CD4-positive, alpha-beta memory T cell (primary cell): ENCODE data around the gene LSM7. TPM values are rescaled to one million over a fixed set of nuclear protein-coding genes. Genes with fewer than 3 reads are reported as not detected.
"Not testable (repeated sequence)": the region's sequence is repeated elsewhere in the genome, so short reads cannot be mapped to it uniquely, and the experiment has no call there.

Experiments
- CTCF ChIA-PET: fragments of 350-600 bp; sonication (Branson Sonifier 250); formaldehyde crosslinking; loops from one replicate; lab custom pipeline; 2021; ENCODE audit warnings: inconsistent platforms; ENCODE audit not compliant: partially characterized antibody; lab: Charles Lee
- POLR2A ChIA-PET: fragments of 350-600 bp; sonication (Branson Sonifier 250); formaldehyde crosslinking; loops from one replicate; lab custom pipeline; 2021; ENCODE audit not compliant: partially characterized antibody; lab: Charles Lee
- DNase-seq, 5 donors: peaks; one replicate each; pipeline versions ENCODE4 v3.0.0 to v3.0.0-alpha.2; 2020 to 2022; ENCODE audit warnings: mixed read lengths in 1 of 5
- H3K27ac ChIP-seq: one replicate; pipeline ENCODE4 v1.7.0; 2013; ENCODE audit warnings: low read depth, low read length
- H3K27me3 ChIP-seq: 2 replicates; pipeline ENCODE4 v1.7.0; 2013; ENCODE audit warnings: mild to moderate bottlenecking, low read length, moderate library complexity; ENCODE audit not compliant: insufficient read depth
- H3K36me3 ChIP-seq: 2 replicates; pipeline ENCODE4 v1.7.0; 2013; ENCODE audit warnings: mild to moderate bottlenecking, low read length, moderate library complexity; ENCODE audit not compliant: insufficient read depth
- H3K4me1 ChIP-seq: 2 replicates; pipeline ENCODE4 v1.7.0; 2013; ENCODE audit warnings: mild to moderate bottlenecking, low read length, moderate library complexity; ENCODE audit not compliant: insufficient read depth
- H3K4me3 ChIP-seq, 2 donors: one replicate each; pipeline ENCODE4 v1.7.0; 2013; ENCODE audit warnings: low read length in 2 of 2, mild to moderate bottlenecking in 1 of 2
- H3K9me3 ChIP-seq, 2 donors: one replicate each; pipeline ENCODE4 v1.7.0; 2013; ENCODE audit warnings: low read length in 2 of 2, control low read depth in 1 of 2; ENCODE audit not compliant: control insufficient read depth in 1 of 2
- H3K27ac Mint-ChIP-seq, 7 donors: one replicate each; pipeline ENCODE4 v1.8.0; 2020 to 2021; ENCODE audit warnings: mixed read lengths in 7 of 7, mild to moderate bottlenecking in 6 of 7, inconsistent platforms in 3 of 7, moderate library complexity in 3 of 7
- H3K27me3 Mint-ChIP-seq, 2 donors: one replicate each; pipeline ENCODE4 v1.8.0; 2020 to 2021; ENCODE audit warnings: mixed read lengths in 2 of 2
- H3K36me3 Mint-ChIP-seq, 2 donors: one replicate each; pipeline ENCODE4 v1.8.0; 2020 to 2021; ENCODE audit warnings: mixed read lengths in 2 of 2, inconsistent platforms in 1 of 2, mild to moderate bottlenecking in 1 of 2
- H3K4me1 Mint-ChIP-seq, 4 donors: one replicate each; pipeline ENCODE4 v1.8.0; 2020 to 2021; ENCODE audit warnings: mixed read lengths in 4 of 4, mild to moderate bottlenecking in 1 of 4
- H3K4me3 Mint-ChIP-seq, 8 donors: one replicate each; pipeline ENCODE4 v1.8.0; 2020 to 2021; ENCODE audit warnings: mixed read lengths in 8 of 8, mild to moderate bottlenecking in 7 of 8, moderate library complexity in 6 of 8, inconsistent platforms in 3 of 8
- H3K9me3 Mint-ChIP-seq, 8 donors: one replicate each; pipeline ENCODE4 v1.8.0; 2020 to 2021; ENCODE audit warnings: mixed read lengths in 8 of 8, mild to moderate bottlenecking in 5 of 8, inconsistent platforms in 3 of 8, moderate library complexity in 1 of 8
- intact Hi-C: fragments of 100-400 bp; cut with micrococcal nuclease; formaldehyde crosslinking; loops from one replicate; pipeline ENCODE4 v1.15.1; 2023
- polyA plus RNA-seq, 2 donors: library from polyadenylated mRNA; unstranded; fragments of 300-500 nt; fragmentation: Illumina TruSeq; gene quantifications; one replicate each; pipeline ENCODE4 v1.2.3, GENCODE V29; 2021
- total RNA-seq, 2 experiments: library from RNA; stranded (reverse); gene quantifications; one replicate each; pipeline ENCODE4 v1.2.3, GENCODE V29; 2021

The LSM7 gene
- total and polyA plus RNA-seq, 4 experiments from 2014 or later, result 107 to 171 (median 137) TPM

- H3K9me3 ChIP-seq, result no peaks in the 10 kb centered on the region
- DNase-seq, result peak in 1 of 5 donors; percentile 16
- H3K4me1 ChIP-seq, result no peaks in the 10 kb centered on the region
- intact Hi-C loops, result no loop called here
- CTCF ChIA-PET, result no interaction called here
- H3K4me3 Mint-ChIP-seq, result no peak overlapping the region
- H3K27ac Mint-ChIP-seq, result no peak overlapping the region
- no peaks in the 10 kb centered on the region for H3K4me1 Mint-ChIP-seq
- no peaks in the 10 kb centered on the region for H3K27me3 Mint-ChIP-seq
- peaks cover 9% of the 10 kb centered on the region for H3K36me3 ChIP-seq
- no peak overlapping the region for H3K27ac ChIP-seq
- H3K36me3 Mint-ChIP-seq, result peaks cover 0 to 1% of the 10 kb centered on the region in 2 donors
- H3K9me3 Mint-ChIP-seq, result no peaks in the 10 kb centered on the region
- no peak overlapping the region for H3K4me3 ChIP-seq
- POLR2A ChIA-PET, result no interaction called here
- H3K27me3 ChIP-seq, result no peaks in the 10 kb centered on the region
Observed at GRCh38 chr19:2353887-2354592, 25.7 kb upstream of the LSM7 start.

- peak in 1 of 5 donors; percentile 27 for DNase-seq
- H3K36me3 Mint-ChIP-seq, result peaks cover 0 to 1% of the 10 kb centered on the region in 2 donors
- H3K4me1 Mint-ChIP-seq, result no peaks in the 10 kb centered on the region
- Histone ChIP-seq H3K36me3 (peaks cover 9% of the 10 kb centered on the region), H3K4me3 (no peak overlapping the region), H3K9me3 (no peaks in the 10 kb centered on the region), H3K27me3 (no peaks in the 10 kb centered on the region), H3K4me1 (no peaks in the 10 kb centered on the region), H3K27ac (no peak overlapping the region)
- H3K9me3 Mint-ChIP-seq, result no peaks in the 10 kb centered on the region
- no peak overlapping the region for H3K4me3 Mint-ChIP-seq
- POLR2A ChIA-PET, result no interaction called here
- CTCF ChIA-PET, result no interaction called here
- no peaks in the 10 kb centered on the region for H3K27me3 Mint-ChIP-seq
- H3K27ac Mint-ChIP-seq, result no peak overlapping the region
- intact Hi-C loops, result no loop called here
Observed at GRCh38 chr19:2353159-2353886, 24.9 kb upstream of the LSM7 start.

GRCh38 chr19:2352121-2352520 lies 23.7 kb upstream of the LSM7 start:
- intact Hi-C loops, result no loop called here
- Mint-ChIP-seq H3K4me1 (no peaks in the 10 kb centered on the region), H3K27me3 (no peaks in the 10 kb centered on the region), H3K9me3 (no peaks in the 10 kb centered on the region), H3K4me3 (no peak overlapping the region), H3K27ac (no peak overlapping the region), H3K36me3 (peaks cover 0 to 1% of the 10 kb centered on the region in 2 donors)
- Histone ChIP-seq H3K9me3 (no peaks in the 10 kb centered on the region), H3K27me3 (no peaks in the 10 kb centered on the region), H3K4me1 (no peaks in the 10 kb centered on the region), H3K4me3 (no peak overlapping the region), H3K27ac (no peak overlapping the region), H3K36me3 (peaks cover 9% of the 10 kb centered on the region)
- ChIA-PET POLR2A (no interaction called here), CTCF (no interaction called here)
- DNase-seq, result peak in 1 of 5 donors; percentile 1

GRCh38 chr19:2351591-2351990 lies 23.2 kb upstream of the LSM7 start:
- Mint-ChIP-seq H3K4me1 (no peaks in the 10 kb centered on the region), H3K4me3 (no peak overlapping the region), H3K27ac (no peak overlapping the region), H3K36me3 (peaks cover 0 to 1% of the 10 kb centered on the region in 2 donors), H3K27me3 (no peaks in the 10 kb centered on the region), H3K9me3 (no peaks in the 10 kb centered on the region)
- intact Hi-C loops, result no loop called here
- CTCF ChIA-PET, result no interaction called here
- no peaks in the 10 kb centered on the region for H3K27me3 ChIP-seq
- POLR2A ChIA-PET, result no interaction called here
- H3K4me3 ChIP-seq, result no peak overlapping the region
- peak in 1 of 5 donors; percentile 9 for DNase-seq
- no peaks in the 10 kb centered on the region for H3K4me1 ChIP-seq
- H3K9me3 ChIP-seq, result no peaks in the 10 kb centered on the region
- H3K27ac ChIP-seq, result no peak overlapping the region
- peaks cover 9% of the 10 kb centered on the region for H3K36me3 ChIP-seq

- Histone ChIP-seq H3K27me3 (no peaks in the 10 kb centered on the region), H3K36me3 (peaks cover 9% of the 10 kb centered on the region), H3K27ac (no peak overlapping the region), H3K9me3 (no peaks in the 10 kb centered on the region), H3K4me1 (no peaks in the 10 kb centered on the region), H3K4me3 (no peak overlapping the region)
- no peaks in the 10 kb centered on the region for H3K9me3 Mint-ChIP-seq
- intact Hi-C loops, result no loop called here
- POLR2A ChIA-PET, result no interaction called here
- H3K4me3 Mint-ChIP-seq, result no peak overlapping the region
- peaks cover 3 to 4% of the 10 kb centered on the region in 2 donors for H3K36me3 Mint-ChIP-seq
- no peak for DNase-seq
- H3K27ac Mint-ChIP-seq, result no peak overlapping the region
- H3K4me1 Mint-ChIP-seq, result no peaks in the 10 kb centered on the region
- H3K27me3 Mint-ChIP-seq, result no peaks in the 10 kb centered on the region
- CTCF ChIA-PET, result no interaction called here
Observed at GRCh38 chr19:2350656-2351055, 22.3 kb upstream of the LSM7 start.

- intact Hi-C loops, H3K4me1 ChIP-seq, CTCF ChIA-PET, H3K4me3 Mint-ChIP-seq, H3K36me3 ChIP-seq, H3K9me3 Mint-ChIP-seq, H3K27ac Mint-ChIP-seq, H3K36me3 Mint-ChIP-seq, H3K9me3 ChIP-seq, H3K27ac ChIP-seq, POLR2A ChIA-PET, DNase-seq, H3K4me1 Mint-ChIP-seq, H3K27me3 ChIP-seq, H3K4me3 ChIP-seq, H3K27me3 Mint-ChIP-seq: not testable (repeated sequence)
Observed at GRCh38 chr19:2349818-2350217, 21.4 kb upstream of the LSM7 start.

GRCh38 chr19:2345794-2346663 lies 17.6 kb upstream of the LSM7 start:
- no peak for DNase-seq
- H3K27me3 ChIP-seq, result no peaks in the 10 kb centered on the region
- Mint-ChIP-seq H3K27ac (peak overlapping the region in 2 of 7 donors; percentile 11 to 25), H3K27me3 (no peaks in the 10 kb centered on the region), H3K4me1 (no peaks in the 10 kb centered on the region), H3K4me3 (no peak overlapping the region), H3K9me3 (no peaks in the 10 kb centered on the region), H3K36me3 (peaks cover 3% of the 10 kb centered on the region in 2 donors)
- intact Hi-C loops, result no loop called here
- no peaks in the 10 kb centered on the region for H3K4me1 ChIP-seq
- H3K27ac ChIP-seq, result no peak overlapping the region
- ChIA-PET POLR2A (no interaction called here), CTCF (interaction anchor here (0.8 kb wide), 1 partner anchor 48 kb away, joined by 3 read pairs; no protein-coding TSS in a partner anchor)
- H3K36me3 ChIP-seq, result peaks cover 9% of the 10 kb centered on the region
- no peak overlapping the region for H3K4me3 ChIP-seq
- H3K9me3 ChIP-seq, result no peaks in the 10 kb centered on the region
